ENCODE data around the gene TBX6.

Gene TBX6

GRCh38 chr16:30040221-30040620 is 51.5 kb downstream of the TBX6 start:
- TF ChIP-seq, protein P1, sequence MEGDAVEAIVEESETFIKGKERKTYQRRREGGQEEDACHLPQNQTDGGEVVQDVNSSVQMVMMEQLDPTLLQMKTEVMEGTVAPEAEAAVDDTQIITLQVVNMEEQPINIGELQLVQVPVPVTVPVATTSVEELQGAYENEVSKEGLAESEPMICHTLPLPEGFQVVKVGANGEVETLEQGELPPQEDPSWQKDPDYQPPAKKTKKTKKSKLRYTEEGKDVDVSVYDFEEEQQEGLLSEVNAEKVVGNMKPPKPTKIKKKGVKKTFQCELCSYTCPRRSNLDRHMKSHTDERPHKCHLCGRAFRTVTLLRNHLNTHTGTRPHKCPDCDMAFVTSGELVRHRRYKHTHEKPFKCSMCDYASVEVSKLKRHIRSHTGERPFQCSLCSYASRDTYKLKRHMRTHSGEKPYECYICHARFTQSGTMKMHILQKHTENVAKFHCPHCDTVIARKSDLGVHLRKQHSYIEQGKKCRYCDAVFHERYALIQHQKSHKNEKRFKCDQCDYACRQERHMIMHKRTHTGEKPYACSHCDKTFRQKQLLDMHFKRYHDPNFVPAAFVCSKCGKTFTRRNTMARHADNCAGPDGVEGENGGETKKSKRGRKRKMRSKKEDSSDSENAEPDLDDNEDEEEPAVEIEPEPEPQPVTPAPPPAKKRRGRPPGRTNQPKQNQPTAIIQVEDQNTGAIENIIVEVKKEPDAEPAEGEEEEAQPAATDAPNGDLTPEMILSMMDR (IDR thresholded peaks at IDR 0.05; ENCODE audit: insufficient read depth, low read length, missing control alignments), result no peak
- DNase-seq (ENCODE audit: low read depth, low spot score), result no peak
- CTCF ChIA-PET, result interaction anchor here (0.6 to 2.6 kb wide), 7 partner anchors 8 to 52 kb away, joined by 3 to 10 read pairs (median 4); partner anchors contain the start of genes TBX6 and TLCD3B
- POLR2A ChIA-PET, result no interaction called here
- no peak overlapping the region for H3K4me3 ChIP-seq (ENCODE audit: low read depth, low read length)

Data from AG04449 (cell line).